Activated T-cell treated with anti-CD3 and anti-CD28 coated beads, Interleukin-2, amount 50 U/mL, for 4 hours (primary cell): ENCODE results near the gene METAP1. TPM values are rescaled to one million over a fixed set of nuclear protein-coding genes. Genes with fewer than 3 reads are reported as not detected.
A peak's percentile ranks its signal among the peaks of the same experiment; 100 is the strongest.
"Not testable (repeated sequence)": the region's sequence is repeated elsewhere in the genome, so short reads cannot be mapped to it uniquely, and the experiment has no call there.

Experiments used
- ATAC-seq, 2 donors: fragments of 200-7000 bp; cut with Tn5 transposase; one replicate each; pipeline ENCODE4 v1.10.0; 2021
- DNase-seq: peaks from one replicate; pipeline ENCODE4 v3.0.0-alpha.2; 2020
- H3K27me3 Mint-ChIP-seq: one replicate; pipeline ENCODE4 v1.8.0; 2021; ENCODE audit warnings: low read depth, mixed read lengths
- H3K36me3 Mint-ChIP-seq: one replicate; pipeline ENCODE4 v1.8.0; 2022; ENCODE audit warnings: mixed read lengths; ENCODE audit not compliant: insufficient read depth
- H3K4me1 Mint-ChIP-seq: one replicate; pipeline ENCODE4 v1.8.0; 2021; ENCODE audit warnings: low read depth, mixed read lengths
- H3K4me3 Mint-ChIP-seq: one replicate; pipeline ENCODE4 v1.8.0; 2021; ENCODE audit warnings: mild to moderate bottlenecking, moderate library complexity, mixed read lengths
- H3K9me3 Mint-ChIP-seq: one replicate; pipeline ENCODE4 v1.8.0; 2021; ENCODE audit warnings: mixed read lengths
- total RNA-seq, 3 donors: library from RNA; stranded (reverse); gene quantifications; one replicate each; pipeline ENCODE4 v1.2.1, GENCODE V29; 2021

The METAP1 gene
- total RNA-seq, 3 donors from 2014 or later: 60.5 to 70.9 (median 69.9) TPM

DNA sequence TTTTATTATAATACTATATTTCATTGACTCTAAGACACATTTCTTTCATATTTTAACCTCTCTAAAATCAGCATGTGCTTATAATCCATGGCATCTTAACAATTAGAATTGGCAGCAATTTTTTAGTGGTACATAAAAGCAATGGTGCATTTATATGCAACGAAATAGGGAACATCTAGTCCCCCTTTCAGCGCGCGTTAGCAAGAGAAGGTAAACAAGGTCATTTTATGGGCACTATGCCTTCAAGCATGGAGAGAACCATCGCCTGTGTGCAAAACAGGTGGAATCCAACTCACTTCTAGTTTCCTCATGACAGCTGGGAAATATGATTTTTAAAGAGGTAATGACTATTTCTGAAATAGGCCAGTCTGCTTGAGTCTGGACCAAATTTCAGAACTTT, 86.7 kb downstream of the METAP1 start:
- DNase-seq: no peak
- Mint-ChIP-seq H3K27me3 (no peaks in the 10 kb centered on the region), H3K4me1 (peaks cover 17% of the 10 kb centered on the region), H3K4me3 (no peak overlapping the region), H3K36me3 (peaks cover 37% of the 10 kb centered on the region), H3K9me3 (no peaks in the 10 kb centered on the region)
- ATAC-seq: no peak

DNA sequence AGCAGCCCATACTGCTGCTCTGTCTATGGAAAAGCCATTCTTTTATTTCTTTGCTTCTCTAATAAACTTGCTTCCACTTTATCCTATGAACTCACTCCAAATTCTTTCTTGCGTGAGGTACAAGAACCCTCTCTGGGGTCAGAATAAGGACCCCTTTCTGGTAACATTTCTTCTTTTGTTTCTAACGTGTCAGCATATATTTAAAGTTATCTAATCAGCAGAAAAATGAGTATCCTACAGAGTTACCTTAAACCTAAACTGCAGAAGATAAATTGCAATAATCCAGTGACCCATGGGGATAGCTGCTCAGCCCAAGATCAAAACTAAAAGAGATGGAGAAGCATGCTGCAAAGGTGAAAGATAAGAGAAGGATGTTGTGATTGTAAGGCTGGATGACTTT, 89.1 kb downstream of the METAP1 start:
- no peak overlapping the region for H3K4me3 Mint-ChIP-seq
- DNase-seq: no peak
- peaks cover 30% of the 10 kb centered on the region for H3K36me3 Mint-ChIP-seq
- no peak for ATAC-seq
- no peaks in the 10 kb centered on the region for H3K27me3 Mint-ChIP-seq
- H3K4me1 Mint-ChIP-seq: peaks cover 33% of the 10 kb centered on the region
- no peaks in the 10 kb centered on the region for H3K9me3 Mint-ChIP-seq

DNA sequence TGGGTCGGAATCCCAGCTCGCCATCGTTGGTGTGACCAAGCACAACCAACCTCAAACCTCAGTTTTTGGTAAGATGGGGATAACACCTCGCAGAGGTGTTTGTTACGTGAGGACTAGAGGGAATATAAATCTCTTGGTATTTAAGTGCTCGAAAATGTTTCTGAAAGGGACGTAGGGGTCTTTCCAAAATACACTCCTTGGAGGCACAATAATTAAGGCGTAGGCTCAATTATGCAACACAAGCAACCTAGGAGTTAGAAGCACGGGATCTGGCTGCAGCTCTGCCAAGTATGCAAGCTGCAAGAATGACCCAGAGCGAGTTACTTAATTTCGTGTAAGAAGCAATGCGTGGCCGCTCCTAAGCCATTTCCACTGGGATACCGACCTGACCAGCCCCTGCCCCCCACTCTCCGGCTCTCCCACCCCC, 92.5 kb downstream of the METAP1 start:
- H3K4me3 Mint-ChIP-seq: peak overlapping the region; percentile 95
- H3K9me3 Mint-ChIP-seq: no peaks in the 10 kb centered on the region
- H3K36me3 Mint-ChIP-seq: peaks cover 16% of the 10 kb centered on the region
- H3K4me1 Mint-ChIP-seq: peaks cover 46% of the 10 kb centered on the region
- H3K27me3 Mint-ChIP-seq: no peaks in the 10 kb centered on the region
- ATAC-seq: peak; percentile 9 to 17
- no peak for DNase-seq

DNA sequence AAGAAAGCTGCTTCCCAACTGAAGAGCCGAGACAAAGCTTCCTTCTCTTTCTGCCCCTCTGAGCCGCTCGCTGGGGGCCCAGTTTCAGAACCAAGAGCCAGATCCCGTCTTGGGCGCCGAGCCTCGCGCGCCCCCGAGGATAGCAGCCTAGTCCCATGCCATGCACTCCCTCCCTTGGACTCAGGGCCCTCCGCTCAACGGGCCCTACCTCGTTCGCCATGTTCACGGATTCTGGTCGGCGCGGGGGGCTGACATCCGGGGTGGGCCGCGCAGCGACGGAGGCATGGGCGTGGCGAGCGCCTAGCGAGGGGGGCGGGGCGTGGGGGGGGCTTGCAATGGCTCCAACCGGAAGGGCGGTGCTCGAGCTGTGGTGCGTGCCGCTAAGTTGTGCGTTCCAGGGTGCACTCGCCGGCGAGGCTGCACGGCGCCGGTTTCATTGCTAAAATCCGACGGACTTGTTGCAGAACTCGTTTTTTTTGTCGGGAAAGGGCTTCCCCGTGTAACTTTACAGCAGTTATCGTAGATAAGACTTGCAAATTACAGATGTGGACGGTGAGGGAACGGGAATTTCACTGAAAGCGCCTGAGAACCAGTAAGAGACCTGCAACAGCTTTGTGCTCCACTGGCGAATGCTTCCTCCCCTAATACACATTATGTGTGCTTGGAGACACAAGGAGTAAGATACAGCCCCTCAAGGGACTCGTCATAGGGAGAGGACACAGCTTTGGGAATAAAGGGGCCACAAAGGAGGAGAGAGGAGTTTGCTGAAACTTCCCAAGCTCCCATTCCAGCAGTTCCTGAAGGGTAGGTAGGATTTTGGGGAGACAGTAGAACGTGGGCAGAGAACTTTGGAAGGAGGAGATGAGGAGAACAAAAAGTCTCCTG, 93.2 kb downstream of the METAP1 start, which contains the start of gene ADH5:
TSS of gene ADH5 (minus strand) at position 308 of the 885 bp plus-strand sequence. CDS start at position 220, 88 bp downstream.
- Mint-ChIP-seq H3K27me3 (no peaks in the 10 kb centered on the region), H3K36me3 (peaks cover 11% of the 10 kb centered on the region), H3K4me1 (peaks cover 46% of the 10 kb centered on the region), H3K4me3 (peak within 1 kb of the TSS; percentile 95), H3K9me3 (no peaks in the 10 kb centered on the region)
- DNase-seq: peak; percentile 88
- peak; percentile 97 to 98 for ATAC-seq

DNA sequence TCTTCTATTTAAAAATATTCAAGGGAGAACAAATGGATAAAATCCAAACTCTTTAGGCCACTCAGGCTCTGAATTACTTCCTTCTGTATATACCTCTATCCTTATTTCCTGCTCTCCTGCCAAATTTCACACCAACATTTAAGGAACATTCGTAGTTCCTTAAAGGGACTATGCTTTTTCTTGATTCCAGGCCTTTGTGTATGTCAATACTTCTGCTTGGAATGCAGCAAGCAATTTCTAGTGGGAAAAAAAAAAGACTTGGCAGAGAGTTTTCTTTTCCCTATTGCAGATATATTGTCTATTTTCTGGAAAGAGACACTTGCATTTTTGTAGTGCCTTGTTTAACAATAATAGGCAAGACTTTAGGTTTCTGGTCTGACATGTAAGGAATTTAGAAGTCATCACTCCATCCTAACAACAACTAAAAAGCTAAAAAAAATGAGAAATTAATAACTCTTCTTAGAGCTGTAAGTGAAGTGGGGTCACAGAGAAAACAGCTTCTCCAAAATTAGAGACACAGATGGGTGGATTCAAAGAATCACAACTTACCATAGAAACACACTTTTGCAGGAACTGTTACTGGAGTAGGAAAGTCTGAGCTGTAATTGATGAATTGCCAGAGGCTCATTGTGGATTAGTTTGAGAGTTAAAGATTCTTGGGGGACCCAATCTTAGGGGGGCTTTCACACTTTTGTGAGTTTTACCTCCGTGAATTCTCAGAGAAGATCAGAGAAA, 95.1 kb downstream of the METAP1 start:
- Mint-ChIP-seq H3K9me3 (no peaks in the 10 kb centered on the region), H3K4me3 (no peak overlapping the region), H3K36me3 (peaks cover 3% of the 10 kb centered on the region), H3K27me3 (no peaks in the 10 kb centered on the region), H3K4me1 (peaks cover 40% of the 10 kb centered on the region)
- DNase-seq (no peak), ATAC-seq (no peak)

DNA sequence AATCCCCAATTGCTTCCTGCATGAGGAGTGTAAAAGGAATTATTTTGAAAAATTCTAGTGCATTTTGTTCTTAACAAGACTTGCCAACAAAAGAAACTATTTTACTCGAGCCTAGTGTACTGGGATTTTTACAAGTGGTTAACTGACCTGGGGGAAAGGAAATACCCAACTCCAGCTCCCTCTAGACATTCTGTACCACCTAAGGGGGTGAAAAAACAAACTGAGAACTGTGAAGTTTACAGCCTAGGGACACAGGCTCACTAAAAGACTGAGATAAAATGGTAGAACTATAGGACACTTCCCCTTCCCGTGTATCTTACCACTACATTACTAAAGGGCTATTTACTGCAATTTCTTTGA, 95.7 kb downstream of the METAP1 start:
- Mint-ChIP-seq H3K36me3 (peaks cover 2% of the 10 kb centered on the region), H3K4me3 (no peak overlapping the region), H3K4me1 (peaks cover 38% of the 10 kb centered on the region), H3K9me3 (no peaks in the 10 kb centered on the region), H3K27me3 (no peaks in the 10 kb centered on the region)
- DNase-seq (no peak), ATAC-seq (no peak)

DNA sequence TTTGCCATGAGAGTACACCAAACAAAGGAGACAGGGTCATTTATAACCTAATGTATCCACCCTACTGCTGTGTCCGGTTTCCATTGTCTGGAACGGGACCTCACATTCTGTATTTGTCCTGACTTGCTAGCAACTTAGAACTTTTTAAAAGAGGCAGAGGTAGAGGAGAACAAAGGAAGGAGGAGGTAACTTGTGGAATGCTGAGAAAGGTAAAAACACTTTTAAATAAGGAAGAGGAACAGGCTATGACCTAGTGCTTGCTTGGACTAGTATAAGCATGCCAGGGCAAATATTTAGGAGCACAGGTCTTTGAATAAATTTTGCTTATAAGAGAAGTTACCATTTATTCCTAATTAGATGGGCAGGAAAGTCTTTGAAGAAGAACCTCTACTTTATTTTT, 96.3 kb downstream of the METAP1 start:
- H3K9me3 Mint-ChIP-seq, H3K27me3 Mint-ChIP-seq, ATAC-seq, H3K4me3 Mint-ChIP-seq, H3K36me3 Mint-ChIP-seq, DNase-seq: not testable (repeated sequence)
- H3K4me1 Mint-ChIP-seq: peaks cover 33% of the 10 kb centered on the region

DNA sequence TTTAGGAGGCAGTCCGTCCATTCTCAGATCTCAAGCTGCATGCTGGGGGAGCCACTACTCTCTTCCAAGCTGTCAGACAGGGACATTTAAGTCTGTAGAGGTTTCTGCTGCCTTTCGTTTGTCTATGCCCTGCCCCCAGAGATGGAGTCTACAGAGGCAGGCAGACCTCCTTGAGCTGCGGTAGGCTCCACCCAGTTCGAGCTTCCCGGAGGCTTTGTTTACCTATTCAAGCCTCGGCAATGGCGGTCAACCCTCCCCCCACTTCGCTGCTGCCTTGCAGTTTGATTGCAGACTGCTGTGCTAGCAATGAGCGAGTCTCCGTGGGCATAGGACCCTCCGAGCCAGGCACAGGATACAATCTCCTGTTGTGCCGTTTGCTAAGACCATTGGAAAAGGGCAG, 103.8 kb downstream of the METAP1 start:
- ATAC-seq: no peak
- Mint-ChIP-seq H3K4me1 (peaks cover 3% of the 10 kb centered on the region), H3K4me3 (no peak overlapping the region), H3K27me3 (peaks cover 4% of the 10 kb centered on the region), H3K36me3 (peaks cover 2% of the 10 kb centered on the region), H3K9me3 (no peaks in the 10 kb centered on the region)
- DNase-seq: no peak

DNA sequence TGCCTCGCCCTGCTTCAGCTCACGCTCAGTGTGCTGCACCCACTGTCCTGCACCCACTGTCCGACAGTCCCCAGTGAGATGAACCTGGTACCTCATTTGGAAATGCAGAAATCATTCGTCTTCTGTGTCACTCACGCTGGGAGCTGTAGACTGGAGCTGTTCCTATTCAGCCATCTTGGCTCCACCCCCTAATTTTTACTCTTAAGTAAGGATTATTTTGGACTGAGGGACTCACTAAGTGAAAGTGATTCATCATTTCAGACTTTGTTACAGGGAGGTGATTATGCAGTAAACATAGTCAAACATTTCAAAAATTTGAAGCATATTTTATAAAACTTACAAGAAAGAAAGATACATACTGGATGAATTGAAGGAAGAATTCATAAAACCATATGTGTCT, 104.3 kb downstream of the METAP1 start:
- DNase-seq, H3K9me3 Mint-ChIP-seq, H3K4me1 Mint-ChIP-seq, ATAC-seq, H3K27me3 Mint-ChIP-seq, H3K4me3 Mint-ChIP-seq, H3K36me3 Mint-ChIP-seq: not testable (repeated sequence)

DNA sequence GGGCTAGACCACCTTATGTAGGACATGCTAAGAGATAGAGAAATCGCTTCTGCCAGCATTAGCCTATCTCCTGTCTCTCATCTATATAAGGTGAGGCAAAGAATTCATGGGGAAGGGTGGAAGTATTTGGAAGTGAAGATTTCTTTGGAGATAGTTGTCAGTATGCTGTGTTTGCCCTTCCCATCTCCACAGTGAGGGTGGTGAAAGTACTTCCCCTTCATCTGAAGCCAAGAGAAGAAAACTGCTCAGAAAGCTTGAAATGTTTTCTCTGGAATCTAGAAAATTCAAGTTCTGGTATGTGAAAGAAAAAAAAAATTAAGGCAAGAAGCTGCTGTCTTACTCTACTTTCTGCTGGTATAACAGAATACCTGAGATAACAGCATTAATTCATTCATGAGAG, 105.4 kb downstream of the METAP1 start:
- Mint-ChIP-seq H3K9me3 (no peaks in the 10 kb centered on the region), H3K4me1 (peaks cover 3% of the 10 kb centered on the region), H3K27me3 (peaks cover 4% of the 10 kb centered on the region), H3K36me3 (peaks cover 2% of the 10 kb centered on the region), H3K4me3 (no peak overlapping the region)
- ATAC-seq (no peak), DNase-seq (no peak)

DNA sequence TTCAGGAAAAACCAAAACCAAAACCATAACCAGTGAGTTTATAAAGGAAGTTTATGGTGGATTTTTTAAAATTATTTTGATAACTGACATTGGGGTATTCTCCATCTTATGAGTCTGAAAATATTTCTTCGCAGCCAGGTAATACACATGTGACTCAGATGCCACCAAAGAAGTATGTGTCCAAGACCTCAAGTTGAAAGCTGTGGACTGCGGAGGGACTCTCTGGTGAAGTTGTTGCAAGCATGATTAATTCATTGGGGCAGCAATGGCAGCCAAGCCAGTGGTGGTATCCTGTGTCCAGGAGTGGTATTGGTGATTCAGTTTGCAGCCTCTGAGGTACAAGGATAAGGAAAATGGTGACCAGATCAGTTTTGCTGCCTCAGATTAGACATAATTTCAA, 107.1 kb downstream of the METAP1 start:
- Mint-ChIP-seq H3K36me3 (peaks cover 2% of the 10 kb centered on the region), H3K4me3 (no peak overlapping the region), H3K9me3 (no peaks in the 10 kb centered on the region), H3K27me3 (peaks cover 2% of the 10 kb centered on the region), H3K4me1 (peaks cover 3% of the 10 kb centered on the region)
- ATAC-seq (no peak), DNase-seq (no peak)

DNA sequence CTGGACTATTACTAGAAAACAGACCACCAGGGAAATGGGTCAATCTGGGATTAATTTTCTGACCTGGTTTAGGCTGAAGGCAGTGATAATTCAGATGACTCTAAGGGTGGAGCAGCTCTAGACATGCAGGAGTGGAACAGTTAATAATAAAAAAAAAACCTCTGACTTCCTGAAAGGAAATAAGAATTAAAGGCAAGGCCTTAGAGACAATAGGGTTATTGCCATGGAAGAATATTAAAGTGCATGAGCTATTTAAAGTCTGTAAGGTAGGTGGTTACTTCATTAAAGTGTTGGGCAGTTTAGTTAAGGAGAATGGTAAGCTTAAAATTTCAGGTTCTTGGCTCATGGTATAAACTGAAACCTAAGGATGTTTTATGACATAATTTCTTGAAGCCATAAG, 107.6 kb downstream of the METAP1 start:
- H3K4me3 Mint-ChIP-seq: no peak overlapping the region
- H3K27me3 Mint-ChIP-seq: peaks cover 2% of the 10 kb centered on the region
- no peaks in the 10 kb centered on the region for H3K9me3 Mint-ChIP-seq
- H3K4me1 Mint-ChIP-seq: peaks cover 3% of the 10 kb centered on the region
- H3K36me3 Mint-ChIP-seq: peaks cover 2% of the 10 kb centered on the region
- ATAC-seq: no peak
- no peak for DNase-seq

DNA sequence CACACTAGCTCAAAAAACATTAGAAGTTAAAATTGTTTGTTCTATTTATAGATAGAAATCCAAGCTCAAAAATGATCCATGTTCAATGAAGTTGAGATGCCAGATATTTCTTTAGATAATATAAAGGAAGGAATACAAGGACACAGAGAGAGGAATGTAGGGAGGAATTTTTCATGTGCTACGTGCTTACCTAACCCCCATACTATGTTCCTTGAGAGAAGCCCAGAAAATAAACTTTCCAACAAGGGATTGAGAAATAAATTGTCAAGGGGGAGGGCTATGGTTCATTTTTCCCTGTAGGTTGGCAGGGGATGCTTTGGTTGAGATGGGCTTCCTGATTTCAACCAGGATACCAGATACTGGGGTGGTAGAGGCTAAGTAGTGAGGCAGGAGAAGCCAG, 108.6 kb downstream of the METAP1 start:
- DNase-seq (no peak), ATAC-seq (no peak)
- Mint-ChIP-seq H3K27me3 (no peaks in the 10 kb centered on the region), H3K4me1 (peaks cover 3% of the 10 kb centered on the region), H3K9me3 (no peaks in the 10 kb centered on the region), H3K4me3 (no peak overlapping the region), H3K36me3 (no peaks in the 10 kb centered on the region)

DNA sequence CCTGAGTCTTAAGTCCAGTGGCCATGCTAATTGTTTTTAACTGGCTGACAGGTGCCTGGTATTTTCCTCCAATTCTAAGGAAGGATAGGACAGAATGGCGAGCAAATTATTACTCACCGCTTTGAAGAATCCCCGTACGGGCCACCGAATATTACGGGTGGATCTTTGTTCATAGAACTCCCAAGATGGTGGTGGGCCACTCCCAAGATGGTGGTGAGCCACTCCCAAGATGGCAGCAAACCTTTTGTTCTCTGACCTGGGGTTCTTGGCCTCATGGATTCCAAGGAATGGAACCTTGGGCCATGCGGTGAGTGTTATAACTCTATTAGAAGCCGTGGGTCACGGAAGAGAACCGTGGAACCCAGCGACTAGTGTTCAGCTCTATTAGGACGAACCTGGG, 113.8 kb downstream of the METAP1 start:
- H3K36me3 Mint-ChIP-seq, ATAC-seq, H3K9me3 Mint-ChIP-seq, H3K4me3 Mint-ChIP-seq, H3K27me3 Mint-ChIP-seq, H3K4me1 Mint-ChIP-seq, DNase-seq: not testable (repeated sequence)
